NCI-H1694 (cell line): ENCODE results near the gene LOX.

Source experiments
- DNase-seq: peaks from one replicate; lab custom pipeline; 2025; lab: John Stamatoyannopoulos, UW

The LOX gene, protein sequence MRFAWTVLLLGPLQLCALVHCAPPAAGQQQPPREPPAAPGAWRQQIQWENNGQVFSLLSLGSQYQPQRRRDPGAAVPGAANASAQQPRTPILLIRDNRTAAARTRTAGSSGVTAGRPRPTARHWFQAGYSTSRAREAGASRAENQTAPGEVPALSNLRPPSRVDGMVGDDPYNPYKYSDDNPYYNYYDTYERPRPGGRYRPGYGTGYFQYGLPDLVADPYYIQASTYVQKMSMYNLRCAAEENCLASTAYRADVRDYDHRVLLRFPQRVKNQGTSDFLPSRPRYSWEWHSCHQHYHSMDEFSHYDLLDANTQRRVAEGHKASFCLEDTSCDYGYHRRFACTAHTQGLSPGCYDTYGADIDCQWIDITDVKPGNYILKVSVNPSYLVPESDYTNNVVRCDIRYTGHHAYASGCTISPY

DNA sequence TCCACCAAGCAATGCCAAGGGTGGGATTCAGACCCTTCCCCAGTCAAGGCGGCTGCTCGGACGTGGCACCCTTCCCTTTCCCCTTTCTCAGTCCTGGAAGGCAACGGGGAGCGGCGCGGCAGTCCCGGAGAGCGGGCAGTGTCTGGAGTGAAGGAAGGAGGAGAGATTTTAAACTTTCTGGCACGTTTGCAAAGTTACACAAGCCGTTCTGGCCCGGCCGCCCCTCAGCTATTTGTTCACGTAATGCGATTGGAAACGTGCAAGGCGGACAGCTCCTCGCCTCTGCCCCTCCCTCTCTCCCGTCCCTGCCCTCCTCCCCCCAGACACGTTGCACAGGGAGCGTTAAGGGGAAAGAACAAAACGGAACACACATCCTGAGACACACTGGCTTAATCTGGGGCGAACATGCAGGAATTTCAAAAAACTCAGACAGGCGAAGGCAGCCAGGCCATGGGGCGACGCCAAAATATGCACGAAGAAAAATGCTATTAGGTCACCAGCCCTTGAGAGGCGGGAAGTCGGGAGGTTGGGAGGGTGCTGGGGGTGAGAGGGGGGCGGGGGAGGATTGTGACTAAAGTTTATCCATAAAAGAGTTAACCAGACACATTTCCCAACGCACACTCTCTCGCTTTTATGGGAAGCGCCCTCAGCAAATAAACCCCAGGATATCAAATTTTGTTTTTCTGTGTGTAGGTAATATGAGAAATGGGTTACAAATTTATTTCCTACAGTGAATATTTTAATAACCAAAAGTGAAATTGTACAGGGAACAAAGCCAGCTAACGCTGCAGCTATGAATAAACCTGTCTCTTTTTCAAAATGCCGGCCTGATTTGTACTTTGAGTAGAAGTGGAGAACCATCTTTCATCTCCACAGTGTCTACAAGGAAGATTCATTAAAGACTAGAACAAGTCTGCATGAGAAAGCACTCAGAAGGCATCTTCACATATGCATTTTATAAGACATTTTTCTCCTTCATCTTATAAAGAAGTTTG is at the start of gene LOX:
Gene LOX (minus strand): TSS at position 144 of the 995 bp plus-strand sequence. CDS start 274 bp downstream, outside the sequence.
- no peak for DNase-seq

DNA sequence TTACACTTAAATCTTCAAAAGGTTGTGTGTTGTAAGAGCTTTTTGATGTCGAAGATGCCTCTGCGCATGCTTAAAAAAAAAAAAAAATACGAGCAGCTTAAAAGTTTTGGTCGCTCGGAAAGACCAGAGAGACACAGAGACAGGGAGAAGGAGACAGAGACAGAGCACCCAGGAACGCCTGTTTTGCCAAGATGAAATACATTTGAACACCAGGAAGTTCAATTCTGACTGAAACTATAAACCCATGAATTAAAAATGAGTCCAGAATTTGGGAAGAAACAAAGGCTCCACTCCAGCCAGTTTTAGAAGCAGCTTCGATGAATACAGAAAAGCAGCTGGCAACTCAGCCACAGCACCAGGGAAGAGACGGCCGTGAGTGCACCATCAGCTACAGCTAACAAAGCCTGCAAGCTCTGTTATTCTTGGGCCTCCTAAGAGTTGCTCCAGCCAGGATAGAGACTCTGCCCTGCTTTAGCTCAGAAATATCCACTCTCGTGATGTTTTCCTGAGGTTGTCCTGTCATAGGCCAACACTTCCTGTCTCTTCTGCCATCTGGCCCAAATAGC is 48.8 kb upstream of the LOX start:
- DNase-seq, result no peak

DNA sequence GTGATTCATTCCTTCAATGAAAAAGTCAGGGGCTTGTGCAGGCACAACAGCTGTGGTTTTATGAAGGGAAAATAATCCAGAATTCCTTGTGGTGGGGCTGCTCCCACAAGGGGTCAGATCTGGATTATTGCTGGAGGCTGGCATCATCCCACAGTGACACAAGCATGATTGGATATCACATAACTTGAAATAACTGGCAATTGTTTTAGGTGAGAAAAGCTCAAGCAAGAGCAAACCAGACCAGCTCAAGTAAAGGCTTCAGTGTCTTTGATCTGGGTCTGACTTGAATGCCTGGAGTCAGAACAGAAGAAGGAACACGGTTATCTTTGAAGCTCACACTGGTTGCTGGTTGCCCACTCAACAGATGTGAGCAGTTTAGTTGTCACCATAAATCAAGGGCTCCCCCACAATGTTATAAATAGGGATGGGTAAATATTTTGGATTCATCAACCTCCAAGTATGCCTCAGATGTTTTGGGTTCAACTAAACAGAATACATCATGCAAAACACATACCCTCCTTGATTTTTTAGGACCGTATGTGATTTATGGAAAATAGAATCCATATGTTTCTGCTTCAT is 48.2 kb upstream of the LOX start:
- peak; percentile 45 for DNase-seq

DNA sequence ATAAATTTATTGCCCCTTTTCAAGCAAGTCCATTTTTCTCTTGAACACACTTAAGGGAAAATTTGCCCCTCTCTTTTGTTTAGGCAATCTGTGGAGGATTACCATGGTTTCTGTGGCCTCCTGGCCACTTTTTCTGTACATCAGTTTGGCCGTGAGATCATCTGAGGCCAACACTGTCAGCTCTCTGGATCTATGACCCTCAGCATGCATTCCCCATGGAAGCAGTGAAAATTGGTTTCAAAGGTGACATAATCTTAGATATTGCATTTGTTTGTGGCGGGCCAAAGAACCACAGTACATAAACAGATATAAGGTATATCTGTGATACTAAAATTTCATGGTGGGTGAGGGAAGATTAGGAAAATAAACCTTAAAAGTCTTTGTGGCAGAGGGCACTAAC is 46.7 kb upstream of the LOX start:
- DNase-seq, result no peak

DNA sequence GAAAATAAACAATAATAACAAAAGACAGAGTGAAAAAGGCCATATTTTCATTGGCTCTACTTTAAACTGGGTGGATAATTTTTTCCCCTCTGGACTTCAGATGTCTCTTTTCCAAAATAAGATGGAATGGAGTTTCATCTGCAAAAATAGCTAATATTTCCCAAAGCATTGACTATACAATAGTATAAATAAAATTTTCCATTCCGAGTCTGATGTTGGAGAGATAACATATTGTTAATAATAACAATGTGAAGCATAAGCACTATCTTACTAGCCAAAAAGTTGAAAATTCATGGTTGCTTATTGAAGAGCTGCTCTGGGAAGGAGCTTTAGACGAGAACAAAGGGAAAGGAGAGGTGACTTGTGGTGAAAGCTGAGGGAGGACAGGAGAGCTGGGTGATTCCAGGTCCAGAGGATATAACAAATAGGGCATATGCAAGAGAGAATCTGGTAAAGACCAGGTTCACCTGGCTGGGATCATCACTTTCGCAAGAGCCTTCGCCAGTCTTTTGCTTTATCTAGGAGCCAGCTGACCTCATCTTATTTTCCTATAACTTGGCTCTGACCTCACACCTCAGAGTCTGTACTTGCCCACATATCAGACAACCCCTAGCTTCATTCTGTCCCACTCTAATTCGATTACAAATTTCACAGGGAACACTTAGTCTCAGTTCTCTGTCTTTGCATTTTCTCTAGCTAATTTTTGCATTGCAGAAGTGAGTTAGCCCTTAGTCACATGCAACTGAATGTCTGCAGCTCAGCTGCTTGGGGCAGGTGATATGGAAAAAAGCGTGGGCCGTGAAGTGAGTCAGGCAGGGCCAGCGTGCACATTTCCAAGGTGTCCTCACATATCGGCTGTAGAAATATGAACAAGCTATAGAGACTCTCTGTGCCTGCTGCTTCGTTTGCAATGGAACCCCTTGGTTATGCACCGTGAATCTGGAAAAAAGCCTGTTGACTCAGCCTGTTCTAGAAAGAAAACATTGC is 43.7 kb upstream of the LOX start:
- DNase-seq, result no peak

DNA sequence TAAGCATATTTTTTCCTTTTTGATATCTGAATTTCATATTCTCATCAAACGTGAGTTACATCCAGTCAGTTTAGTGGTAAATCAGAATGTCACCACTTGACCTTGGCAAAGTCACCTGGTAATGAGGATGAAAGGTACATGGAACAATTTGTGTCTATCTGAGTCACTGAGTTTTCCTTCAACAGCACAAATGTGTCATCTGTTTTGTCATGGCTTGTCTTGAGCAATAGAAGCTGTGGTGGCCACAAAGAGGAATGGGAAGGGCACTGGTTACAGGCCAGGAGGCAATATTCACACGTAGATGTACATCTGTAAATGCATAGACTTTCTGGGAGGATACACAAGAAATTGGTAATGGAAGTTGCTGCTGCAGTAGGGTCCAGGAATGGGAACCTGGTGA is 42.9 kb upstream of the LOX start:
- DNase-seq, result no peak

DNA sequence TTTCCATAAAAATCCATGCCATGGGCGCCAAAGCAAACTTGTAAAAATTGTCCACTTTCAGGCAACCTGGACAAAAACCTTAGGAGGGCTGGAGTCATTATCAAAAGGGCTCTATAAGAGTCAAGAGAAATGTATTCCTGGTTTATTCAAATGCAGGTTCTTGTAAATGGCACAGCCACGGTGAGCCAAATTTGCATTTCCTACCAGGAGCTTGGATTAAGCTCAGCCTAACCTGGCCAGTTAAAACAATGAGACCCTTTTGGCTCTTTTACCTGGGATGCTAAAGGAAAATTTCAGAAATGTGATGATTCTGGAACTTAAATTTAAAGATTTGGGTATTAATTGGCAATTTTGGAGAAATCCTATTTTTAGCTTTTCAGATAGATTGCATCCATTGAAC is 42.4 kb upstream of the LOX start:
- no peak for DNase-seq

DNA sequence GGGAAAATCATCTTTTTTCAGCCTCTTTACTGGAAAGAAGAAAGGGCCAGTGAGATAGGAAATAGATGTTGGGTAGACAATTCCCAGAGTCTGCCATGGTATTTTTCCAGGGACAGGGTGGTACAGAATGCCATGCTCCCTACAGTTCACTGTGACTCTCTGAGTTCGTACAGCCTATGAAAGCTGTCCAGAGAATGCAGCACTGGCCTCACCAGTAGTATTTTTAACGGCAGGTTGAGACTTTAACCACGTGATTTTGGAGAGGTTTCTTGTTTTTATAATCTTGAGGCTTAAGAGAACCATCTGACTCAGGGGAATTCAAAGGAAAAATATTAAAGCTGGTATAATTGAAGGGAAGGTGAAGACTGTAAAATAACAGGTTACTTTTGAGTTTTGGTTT is 41.1 kb upstream of the LOX start:
- DNase-seq, result no peak

DNA sequence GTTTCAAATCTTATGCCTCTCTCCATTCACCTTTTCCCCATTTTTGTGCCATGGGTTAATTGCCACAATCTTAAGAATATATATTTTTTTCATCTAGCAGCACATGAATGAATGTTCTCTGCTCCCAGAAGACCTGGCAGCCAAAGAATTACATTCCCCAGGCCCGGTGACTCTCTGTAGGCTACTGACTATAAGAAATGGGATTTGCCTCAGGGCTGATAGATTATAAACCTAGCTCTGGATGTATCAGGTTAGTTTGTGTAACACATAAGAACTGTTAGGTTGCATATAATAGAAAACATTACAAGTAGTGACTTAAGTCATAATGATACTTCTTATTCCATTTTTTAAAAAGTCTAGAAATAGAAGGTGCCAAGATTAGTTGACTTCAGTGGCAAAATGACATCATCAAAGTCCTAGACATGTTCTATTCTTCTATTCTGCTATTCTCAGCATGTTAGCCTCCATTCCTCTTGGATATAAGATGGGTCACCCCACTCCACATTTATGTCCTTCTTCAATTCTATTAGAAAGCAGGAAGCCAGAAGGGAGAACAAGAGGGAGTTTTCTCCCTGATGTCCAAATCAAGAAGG is 40.4 kb upstream of the LOX start:
- no peak for DNase-seq

DNA sequence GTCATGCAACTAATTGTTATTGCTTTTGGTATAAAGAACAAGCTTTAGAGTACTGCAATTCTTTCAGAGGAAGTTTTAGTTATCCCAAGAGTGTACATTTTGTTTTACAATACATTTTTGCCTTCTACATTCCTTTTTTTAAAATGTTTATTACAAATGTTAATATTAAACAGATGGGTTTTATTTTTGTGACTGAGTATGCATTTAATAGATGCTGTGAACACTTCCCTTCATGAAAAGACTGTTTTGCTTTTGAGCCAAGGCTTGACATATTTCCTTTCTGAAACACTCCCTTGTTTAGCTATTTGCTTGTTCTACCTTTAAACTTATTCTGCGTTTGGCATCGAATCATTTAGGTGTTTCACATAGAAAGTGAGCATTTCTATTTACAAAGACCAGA is 36.4 kb upstream of the LOX start:
- no peak for DNase-seq

DNA sequence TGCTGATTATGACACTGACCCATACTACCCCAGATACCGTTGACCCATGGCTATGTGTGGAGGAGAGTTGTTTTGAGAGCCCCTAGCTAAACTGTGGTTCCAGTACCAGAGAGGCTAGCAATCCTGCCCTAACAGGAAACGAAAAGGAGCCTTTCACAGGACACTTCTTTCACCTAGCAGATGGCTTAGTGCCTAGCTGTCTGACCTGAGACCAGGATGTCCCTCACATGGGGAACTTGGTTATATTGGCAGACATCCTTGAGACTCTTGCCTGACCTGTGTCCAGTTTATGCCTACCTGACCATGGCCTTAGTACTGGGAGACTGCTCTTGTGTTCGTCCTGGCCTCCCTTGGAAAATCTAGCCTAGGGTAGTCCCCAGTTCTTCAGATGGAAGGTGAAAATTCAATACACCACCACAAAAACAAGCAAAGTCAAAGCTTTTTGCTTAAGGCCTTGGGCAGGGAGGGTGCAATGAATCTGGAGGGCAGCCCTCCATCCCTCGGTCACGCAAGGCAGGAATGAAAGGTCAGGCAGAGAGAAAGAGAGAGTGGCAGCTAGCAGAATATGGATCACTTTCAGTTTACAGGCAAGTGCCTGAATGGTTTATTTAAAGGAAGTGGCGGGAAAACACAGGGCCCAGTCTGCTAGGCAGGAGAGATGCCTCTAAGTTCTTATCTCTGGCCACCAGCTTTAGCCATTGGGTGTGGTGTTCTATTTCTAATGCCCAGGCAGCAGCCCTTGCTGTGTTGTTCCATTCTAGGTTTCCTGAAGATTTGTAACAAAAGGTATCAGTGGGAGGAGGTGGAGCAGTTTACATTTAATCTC is 34.9 kb upstream of the LOX start:
- no peak for DNase-seq

DNA sequence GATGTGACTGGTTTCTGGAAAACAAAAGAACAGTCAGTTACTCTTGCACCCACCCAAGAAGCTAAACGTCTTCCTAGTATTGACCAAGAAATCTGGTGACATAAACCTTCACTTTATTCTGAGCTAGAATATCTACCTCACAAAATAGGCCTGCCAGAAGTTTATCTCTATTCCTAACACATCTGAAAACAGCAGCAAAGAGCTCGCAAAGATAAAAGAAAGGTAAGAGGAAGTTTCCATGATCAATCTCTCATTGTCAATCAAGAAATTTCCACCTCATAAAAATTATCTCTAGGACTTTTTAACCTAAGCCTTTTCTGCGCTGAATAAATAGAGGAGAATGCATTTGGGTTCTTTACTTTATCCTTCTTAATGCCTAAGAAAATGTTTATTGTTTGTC is 34.0 kb upstream of the LOX start:
- DNase-seq, result no peak

DNA sequence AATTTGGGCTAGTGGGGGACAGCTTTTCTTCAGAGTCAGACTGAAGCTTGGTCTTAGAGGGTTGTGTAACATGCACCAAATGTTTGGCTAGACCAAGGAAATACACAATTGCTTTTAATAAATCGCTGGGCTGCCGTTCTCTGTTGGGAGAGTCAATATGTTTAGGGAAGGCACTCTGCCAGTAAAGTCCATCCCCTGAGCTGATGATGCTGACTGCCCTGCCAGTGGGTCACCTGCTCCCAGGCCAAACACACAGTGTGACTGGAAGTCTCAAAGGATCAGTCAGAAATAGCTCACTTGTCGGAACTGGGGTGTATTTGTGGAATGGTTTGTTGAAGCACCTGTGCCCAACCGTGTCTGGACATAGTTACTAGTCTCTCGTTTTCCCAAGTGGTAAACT is 33.4 kb upstream of the LOX start:
- no peak for DNase-seq

DNA sequence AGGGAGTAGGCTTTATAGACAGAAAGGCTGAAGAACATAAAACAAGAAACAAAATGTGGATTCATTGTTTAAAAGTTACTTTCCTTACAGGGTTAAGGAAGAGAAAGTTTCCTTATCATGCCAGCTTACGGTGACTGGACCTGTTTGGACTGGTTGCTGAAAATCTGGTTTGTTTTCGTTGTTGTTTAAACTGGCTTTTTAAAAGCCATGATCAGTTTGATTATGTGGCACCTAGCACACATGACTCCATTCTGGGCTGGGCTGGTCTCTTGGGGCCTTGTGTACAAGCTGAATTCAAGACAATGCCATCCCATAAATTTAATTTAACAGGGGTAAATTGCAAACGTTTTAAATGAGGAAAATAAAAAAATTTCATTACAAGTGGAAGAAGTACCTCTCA is 32.9 kb upstream of the LOX start:
- DNase-seq, result no peak

DNA sequence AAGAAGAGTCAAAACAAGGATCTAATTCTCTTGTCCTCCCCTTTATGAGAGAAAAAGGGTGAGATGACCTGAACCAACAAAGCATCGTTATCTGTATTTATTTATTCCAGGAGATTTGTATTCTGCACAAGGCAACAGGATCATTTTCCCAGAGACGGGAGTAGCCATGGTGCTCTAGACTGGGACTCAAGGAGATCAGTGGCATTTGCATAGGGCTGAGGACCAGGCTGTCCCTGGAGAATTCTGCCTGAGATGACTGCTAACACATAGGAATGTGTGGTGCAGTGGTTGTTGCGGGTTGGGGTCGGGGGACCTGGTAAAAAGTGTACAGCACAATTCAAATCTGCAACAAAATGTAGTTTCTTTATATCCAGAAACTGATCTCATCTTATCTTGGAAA is 29.0 kb upstream of the LOX start:
- no peak for DNase-seq

DNA sequence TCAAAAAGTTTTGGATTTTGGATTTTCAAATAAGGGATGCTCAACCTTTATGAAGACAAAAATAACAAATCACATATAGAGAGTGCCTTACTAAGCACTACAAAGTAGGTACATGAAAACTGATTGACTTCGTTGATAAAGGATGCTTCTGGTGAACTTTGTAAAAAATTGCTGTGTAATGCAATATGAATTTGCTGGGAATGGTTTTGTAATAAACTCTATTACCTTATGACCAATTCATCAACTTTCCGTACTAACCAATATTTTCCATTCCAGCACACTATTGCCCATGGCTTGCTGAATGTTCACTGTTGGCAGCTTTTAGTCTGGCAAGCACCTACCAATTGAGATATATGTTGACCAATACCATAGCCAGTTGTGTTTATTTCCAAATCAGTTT is 27.9 kb upstream of the LOX start:
- no peak for DNase-seq

DNA sequence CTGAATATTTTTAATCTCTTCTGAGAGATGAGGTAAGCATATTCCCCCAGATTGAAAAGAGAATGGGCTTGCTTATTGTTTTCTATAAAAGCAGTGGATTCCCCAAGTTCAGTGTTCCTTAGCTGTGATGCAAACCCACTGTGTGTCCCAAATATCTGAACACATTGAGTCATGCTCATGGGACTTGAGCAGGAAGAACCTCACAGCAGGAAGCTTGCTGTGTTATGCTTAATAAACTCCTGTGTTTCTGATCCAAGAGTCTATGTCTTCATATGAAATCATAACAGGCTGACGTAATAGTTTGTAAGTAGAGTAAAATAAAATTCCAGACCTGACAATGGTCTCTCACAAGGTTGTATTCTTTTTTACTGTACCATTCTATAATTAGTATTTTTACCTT is 24.8 kb upstream of the LOX start:
- DNase-seq, result no peak

DNA sequence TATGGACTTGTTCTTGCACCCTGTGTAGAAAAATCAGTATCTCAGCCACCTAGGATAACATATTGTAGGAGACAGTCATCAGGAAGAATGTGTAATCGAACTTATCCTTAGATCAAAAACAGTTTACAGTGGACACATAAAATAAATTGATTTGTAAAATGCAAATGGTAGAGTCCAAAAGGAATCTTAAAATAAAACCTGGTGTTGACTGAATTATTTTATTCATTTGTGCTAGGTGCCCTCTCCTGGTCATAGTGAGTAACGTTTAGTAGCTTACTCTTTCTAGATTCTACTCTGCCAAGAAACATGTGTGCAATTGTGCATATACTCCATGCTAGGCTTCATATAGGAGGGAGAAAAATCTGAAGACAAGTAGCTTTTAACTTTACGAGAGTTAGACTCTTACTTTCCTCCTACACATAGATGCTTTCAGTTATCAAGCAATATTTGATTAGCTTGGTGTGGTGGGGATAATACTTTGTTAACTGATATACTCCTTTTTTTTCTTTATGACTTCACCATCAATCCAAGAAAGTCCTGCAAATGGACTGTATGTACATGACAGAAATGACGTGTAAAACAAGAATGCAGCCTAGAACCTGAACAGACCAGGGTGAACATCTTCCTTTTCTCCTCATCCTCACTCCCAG is 23.7 kb upstream of the LOX start:
- peak; percentile 39 for DNase-seq

DNA sequence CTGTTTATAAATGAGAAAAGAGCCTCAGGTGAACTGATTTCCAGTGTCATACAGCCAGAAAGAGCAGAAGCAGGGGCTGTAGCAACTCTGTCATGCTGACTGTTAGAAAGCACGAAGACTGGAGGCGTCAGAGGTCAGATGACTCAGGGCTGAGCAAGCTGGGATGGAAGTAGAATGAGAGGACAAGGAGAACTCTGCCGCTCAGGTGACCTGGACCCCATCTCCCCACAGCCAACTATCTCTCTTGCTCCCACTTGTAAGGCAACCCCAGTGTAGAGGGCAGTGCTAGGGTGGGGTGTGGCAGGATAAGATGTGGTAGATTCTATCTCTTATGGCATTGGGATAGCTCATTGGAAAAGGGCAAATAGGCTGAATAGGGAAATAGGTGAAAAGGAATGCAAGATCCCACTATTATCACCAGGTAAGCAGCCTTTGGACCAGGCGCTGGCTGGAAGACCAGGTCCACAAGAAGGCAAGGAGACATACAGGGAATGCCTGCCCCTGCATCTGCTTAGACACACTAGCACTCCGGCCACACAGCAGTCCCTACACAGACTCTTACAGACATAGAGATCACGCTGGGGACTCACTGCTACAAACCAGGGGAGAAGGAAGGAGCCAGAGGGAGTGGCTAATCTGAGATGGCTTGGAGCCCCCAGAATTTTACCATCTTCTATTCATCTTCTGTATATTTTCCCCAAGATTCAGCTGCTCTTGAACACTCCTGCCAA is 21.2 kb upstream of the LOX start:
- no peak for DNase-seq
